ENCODE data around the gene POLRMT.

Gene POLRMT

DNA sequence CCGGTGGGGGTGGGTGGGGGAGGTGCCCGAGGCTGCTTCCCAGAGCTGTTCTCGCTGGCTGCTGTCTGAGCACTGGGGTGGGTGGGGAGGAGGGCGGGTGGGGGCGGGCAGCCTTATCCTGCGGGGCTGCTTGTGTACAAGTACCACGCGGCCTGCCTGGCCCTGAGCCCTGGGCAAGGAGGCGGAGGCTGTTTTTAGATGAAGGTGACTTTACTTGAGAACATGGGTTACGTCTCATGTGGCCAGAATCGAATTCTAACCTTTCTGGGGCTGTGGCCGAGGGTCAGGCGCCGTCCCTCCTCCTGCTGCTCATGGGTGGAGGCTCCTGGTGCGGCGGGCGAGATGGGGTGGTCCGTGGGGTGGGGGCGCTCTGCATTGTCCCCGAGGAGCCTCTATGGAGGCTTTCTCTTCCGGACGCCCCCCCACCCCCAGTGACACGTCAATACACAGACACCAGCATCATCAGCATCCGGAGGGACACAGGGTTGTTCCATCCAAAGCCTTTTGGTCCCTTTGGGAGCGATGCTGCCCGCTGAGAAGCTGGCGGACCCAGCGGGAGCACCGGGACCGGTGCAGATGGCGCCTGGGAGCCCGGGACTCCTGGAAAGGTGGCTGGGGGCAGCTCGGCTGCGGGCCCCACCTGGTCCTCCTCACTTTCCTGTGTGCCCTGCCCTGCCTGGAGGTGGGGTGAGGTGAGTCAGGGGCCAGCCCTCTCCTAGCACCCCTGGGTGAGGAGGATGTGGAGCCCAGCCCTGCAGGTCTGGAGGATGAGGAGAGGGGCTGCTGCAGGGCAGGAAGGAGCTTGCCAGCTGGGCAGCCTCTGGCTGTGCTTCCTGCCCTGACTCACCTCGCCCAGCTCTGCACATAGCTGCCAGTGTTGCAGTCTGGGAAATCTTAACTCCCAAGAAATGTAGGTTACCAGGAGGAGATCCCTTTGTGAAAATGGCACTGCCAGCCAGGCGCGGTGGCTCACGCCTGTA, 57.5 kb downstream of the POLRMT start:
- peaks cover 9% of the 10 kb centered on the region; the same call in 1 of the 2 replicates for H3K4me1 ChIP-seq (ENCODE audit: insufficient read depth, low read length)
- peak overlapping the region; percentile 56; the same call in 1 of the 2 replicates for H3K9ac ChIP-seq (ENCODE audit: low read depth, low read length)
- no peaks in the 10 kb centered on the region; the same call in 1 of the 2 replicates for H3K36me3 ChIP-seq (ENCODE audit: insufficient read depth, low read length)
- H3K9me3 ChIP-seq (ENCODE audit: control insufficient read depth, insufficient read depth, low read length): no peaks in the 10 kb centered on the region

GRCh38 chr19:574658-575526, 58.4 kb downstream of the POLRMT start:
- no peaks in the 10 kb centered on the region; the same call in 1 of the 2 replicates for H3K36me3 ChIP-seq (ENCODE audit: insufficient read depth, low read length)
- peak overlapping the region; percentile 56 for H3K9ac ChIP-seq (ENCODE audit: low read depth, low read length)
- no peaks in the 10 kb centered on the region; the same call in 1 of the 2 replicates for H3K9me3 ChIP-seq (ENCODE audit: control insufficient read depth, insufficient read depth, low read length)
- H3K4me1 ChIP-seq (ENCODE audit: insufficient read depth, low read length): peaks cover 9% of the 10 kb centered on the region; the same call in 1 of the 2 replicates

DNA sequence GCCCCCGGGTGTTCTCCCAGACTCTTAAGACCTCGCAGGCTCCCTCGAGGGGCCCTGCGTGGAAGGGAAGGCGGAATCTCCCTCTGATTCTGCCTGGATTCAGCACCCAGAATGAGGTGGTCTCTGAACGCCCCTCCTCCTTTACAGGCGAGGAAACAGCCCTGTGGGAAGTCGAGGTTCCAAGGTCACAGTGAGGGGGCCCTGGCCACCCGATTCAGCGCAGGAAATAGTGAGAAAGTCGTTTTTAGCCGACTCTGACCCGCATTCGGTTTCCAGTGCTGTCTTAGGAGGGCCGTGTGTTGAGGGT, 59.9 kb downstream of the POLRMT start:
- H3K9me3 ChIP-seq (ENCODE audit: control insufficient read depth, insufficient read depth, low read length): peaks cover 3% of the 10 kb centered on the region
- H3K4me1 ChIP-seq (ENCODE audit: insufficient read depth, low read length): peaks cover 9% of the 10 kb centered on the region; the same call in 1 of the 2 replicates
- no peaks in the 10 kb centered on the region; the same call in 1 of the 2 replicates for H3K36me3 ChIP-seq (ENCODE audit: insufficient read depth, low read length)
- H3K9ac ChIP-seq (ENCODE audit: low read depth, low read length): peak overlapping the region; percentile 88

DNA sequence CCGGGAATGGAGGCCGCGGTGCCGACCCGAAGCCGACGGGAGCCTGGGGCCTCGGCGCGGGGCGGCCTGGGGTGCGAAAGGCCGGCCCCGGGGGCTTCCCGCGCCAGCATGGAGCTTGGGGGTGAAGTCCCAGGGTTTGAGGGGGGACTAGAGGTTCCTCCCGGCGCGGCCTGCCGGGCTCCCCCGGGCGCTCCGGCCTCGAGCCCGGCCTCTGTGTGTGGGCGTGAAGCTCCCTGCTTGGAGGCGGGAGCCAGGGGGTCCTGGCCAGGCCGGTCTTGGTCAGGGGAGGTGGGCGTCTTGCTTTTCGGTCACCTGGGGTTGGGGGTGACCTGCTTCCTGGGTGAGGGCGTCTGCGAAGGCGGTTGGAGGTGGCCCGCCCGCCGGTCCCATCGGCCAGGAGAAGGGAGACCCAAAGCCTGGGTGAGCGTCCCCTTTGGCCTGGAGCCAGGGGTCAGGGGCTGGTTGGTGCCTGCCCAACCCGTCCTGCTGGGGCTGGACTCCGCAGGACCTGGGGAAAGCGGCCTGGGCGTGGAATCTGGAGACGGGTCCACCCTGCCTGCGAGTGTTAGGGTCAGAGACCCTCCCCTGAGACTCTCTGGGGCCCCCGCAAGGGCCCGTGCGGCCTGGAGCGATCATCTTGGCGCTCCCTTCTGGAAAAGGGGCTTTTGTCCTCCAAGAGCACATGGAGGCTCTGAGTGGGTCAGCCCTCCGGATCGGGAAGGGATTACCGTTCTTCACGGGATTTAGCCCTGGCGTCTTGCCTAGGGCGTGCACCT, 60.4 kb downstream of the POLRMT start:
- peaks cover 3% of the 10 kb centered on the region for H3K9me3 ChIP-seq (ENCODE audit: control insufficient read depth, insufficient read depth, low read length)
- H3K4me1 ChIP-seq (ENCODE audit: insufficient read depth, low read length): peaks cover 9% of the 10 kb centered on the region; the same call in 1 of the 2 replicates
- H3K9ac ChIP-seq (ENCODE audit: low read depth, low read length): peak overlapping the region; percentile 88
- H3K36me3 ChIP-seq (ENCODE audit: insufficient read depth, low read length): no peaks in the 10 kb centered on the region; the same call in 1 of the 2 replicates

DNA sequence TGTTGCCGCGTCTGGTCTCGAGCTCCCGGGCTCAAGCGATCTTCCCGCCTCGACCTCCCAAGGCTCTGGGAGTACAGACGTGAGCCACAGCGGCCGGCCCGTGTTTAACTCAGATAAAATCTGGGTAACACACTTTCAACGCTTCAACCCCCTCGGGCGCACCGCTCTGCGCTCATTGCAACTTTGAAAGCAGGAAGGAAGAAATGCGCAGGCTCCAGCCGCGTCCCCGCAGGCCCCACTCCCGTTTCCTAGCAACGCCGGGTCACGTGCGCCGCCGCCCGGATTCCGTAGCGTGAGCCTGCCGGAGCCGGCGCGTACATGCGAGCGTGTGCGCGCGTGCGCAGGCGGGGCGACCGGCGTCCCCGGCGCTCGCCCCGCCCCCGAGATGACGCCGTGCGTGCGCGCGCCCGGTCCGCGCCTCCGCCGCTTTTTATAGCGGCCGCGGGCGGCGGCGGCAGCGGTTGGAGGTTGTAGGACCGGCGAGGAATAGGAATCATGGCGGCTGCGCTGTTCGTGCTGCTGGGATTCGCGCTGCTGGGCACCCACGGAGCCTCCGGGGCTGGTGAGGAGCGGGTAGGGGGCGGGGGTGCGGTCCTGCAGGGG, 61.1 kb downstream of the POLRMT start, which contains the start of gene BSG:
Gene BSG, plus strand, starts transcription at position 457 of the 603 bp plus-strand sequence. Its CDS starts 39 bp downstream, at position 496.
- H3K36me3 ChIP-seq (ENCODE audit: insufficient read depth, low read length): no peaks in the 10 kb centered on the region; the same call in 1 of the 2 replicates
- peak within 1 kb of the TSS; percentile 88 for H3K9ac ChIP-seq (ENCODE audit: low read depth, low read length)
- H3K9me3 ChIP-seq (ENCODE audit: control insufficient read depth, insufficient read depth, low read length): peaks cover 3% of the 10 kb centered on the region
- peaks cover 9% of the 10 kb centered on the region; the same call in 1 of the 2 replicates for H3K4me1 ChIP-seq (ENCODE audit: insufficient read depth, low read length)

DNA sequence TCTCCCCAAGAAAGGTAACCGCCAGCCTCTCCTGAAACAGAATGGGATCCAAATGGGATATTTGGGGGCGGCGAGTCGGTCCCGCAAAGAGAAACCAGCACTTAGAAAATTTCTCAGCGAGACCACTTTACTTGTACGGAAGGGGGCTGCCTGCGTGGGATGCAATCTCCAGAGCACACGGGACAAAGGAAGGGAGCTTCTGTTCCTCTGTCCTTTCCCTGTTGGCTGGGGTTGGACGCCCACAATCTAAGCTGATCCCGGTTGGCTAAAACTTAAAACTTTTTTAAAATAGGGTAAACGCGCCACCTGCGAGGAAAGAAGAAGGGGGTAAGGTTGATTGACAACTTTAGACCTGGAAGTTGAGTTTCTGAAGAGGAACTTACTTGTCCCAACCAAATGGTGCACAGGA, 61.8 kb downstream of the POLRMT start:
- peaks cover 3% of the 10 kb centered on the region for H3K9me3 ChIP-seq (ENCODE audit: control insufficient read depth, insufficient read depth, low read length)
- peaks cover 9% of the 10 kb centered on the region; the same call in 1 of the 2 replicates for H3K4me1 ChIP-seq (ENCODE audit: insufficient read depth, low read length)
- peak overlapping the region; percentile 68 for H3K9ac ChIP-seq (ENCODE audit: low read depth, low read length)
- H3K36me3 ChIP-seq (ENCODE audit: insufficient read depth, low read length): no peaks in the 10 kb centered on the region; the same call in 1 of the 2 replicates

DNA sequence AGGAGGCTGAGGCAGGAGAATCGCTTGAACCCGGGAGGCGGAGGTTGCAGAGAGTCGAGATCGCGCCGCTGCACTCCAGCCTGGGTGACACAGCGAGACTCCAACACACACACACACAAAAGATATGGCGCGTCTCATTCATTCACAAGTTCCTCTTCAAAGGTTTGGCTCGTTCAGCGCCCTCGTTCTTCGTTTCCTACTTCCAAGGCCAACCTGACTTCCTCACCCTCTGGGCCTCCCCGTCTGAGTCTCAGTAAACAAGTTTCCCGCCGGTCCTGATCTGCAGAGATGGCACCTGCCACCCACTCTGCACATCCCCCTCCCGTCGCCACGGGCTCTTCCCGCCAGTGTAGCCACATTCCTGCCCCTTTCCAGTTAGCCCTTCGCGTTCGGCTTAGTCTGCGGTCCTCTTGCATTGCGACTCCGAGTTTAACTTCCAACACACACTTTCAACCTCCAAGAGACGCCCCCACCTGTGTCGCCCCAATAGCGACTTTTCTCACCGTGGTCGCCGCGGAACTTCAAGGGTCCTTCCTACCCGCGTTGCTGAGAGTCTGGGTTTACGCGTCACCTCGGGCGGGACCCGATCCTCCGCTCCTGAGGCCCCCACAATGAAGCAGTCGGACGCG, 62.3 kb downstream of the POLRMT start:
- peak overlapping the region; percentile 68 for H3K9ac ChIP-seq (ENCODE audit: low read depth, low read length)
- no peaks in the 10 kb centered on the region; the same call in 1 of the 2 replicates for H3K36me3 ChIP-seq (ENCODE audit: insufficient read depth, low read length)
- peaks cover 7% of the 10 kb centered on the region; the same call in 1 of the 2 replicates for H3K4me1 ChIP-seq (ENCODE audit: insufficient read depth, low read length)
- H3K9me3 ChIP-seq (ENCODE audit: control insufficient read depth, insufficient read depth, low read length): peaks cover 3% of the 10 kb centered on the region

DNA sequence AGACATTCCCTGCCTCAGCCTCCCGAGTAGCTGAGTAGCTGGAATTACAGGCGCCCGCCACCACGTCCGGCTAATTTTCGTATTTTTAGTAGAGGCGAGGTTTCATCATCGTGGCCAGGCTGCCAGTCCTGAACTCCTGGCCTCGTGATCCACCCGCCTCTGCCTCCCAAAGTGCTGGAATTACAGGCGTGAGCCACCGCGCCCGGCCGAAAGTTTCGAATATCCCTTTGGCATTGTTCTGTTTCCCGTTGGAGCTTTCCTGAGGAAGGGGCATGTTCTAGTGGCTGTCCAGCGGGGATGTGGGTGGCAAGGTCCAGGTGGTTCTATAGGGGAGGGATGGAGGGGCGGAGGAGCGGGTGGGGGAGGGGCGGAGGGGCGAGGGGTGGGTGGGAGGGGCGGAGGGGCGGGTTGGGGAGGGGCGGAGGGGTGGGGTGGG, 63.1 kb downstream of the POLRMT start:
- peaks cover 6% of the 10 kb centered on the region; the same call in 1 of the 2 replicates for H3K4me1 ChIP-seq (ENCODE audit: insufficient read depth, low read length)
- H3K36me3 ChIP-seq (ENCODE audit: insufficient read depth, low read length): no peaks in the 10 kb centered on the region
- H3K9ac ChIP-seq (ENCODE audit: low read depth, low read length): no peak overlapping the region
- peaks cover 3% of the 10 kb centered on the region for H3K9me3 ChIP-seq (ENCODE audit: control insufficient read depth, insufficient read depth, low read length)

DNA sequence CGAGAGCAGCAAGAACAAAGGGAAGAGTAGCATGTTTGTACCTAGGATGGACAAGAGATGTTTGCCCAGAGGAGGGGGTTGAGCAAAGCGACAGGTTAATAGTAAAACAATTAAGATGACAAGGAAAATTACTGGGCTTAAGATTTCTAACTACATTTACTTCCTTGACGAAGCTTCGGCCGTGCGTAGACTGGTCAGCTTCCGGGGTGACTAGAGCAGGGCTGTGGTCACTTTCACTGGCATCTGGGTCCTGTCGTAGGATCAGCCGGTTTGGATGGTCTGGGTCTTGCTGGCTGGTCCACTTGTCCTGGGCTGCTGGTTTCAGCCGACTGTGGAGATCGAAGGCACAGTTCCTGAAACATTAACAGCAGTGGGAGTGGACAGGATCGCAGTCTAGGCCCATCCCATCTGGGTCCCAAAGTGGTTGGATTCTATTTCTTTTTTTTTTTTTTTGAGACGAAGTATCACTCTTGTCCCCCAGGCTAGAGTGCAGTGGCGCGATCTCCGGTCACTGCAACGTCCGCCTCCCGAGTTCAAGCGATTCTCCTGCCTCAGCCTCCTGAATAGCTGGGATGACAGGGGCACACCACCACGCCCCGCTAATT, 65.9 kb downstream of the POLRMT start:
- Histone ChIP-seq H3K4me1 (ENCODE audit: insufficient read depth, low read length) (no peaks in the 10 kb centered on the region), H3K9me3 (ENCODE audit: control insufficient read depth, insufficient read depth, low read length) (peaks cover 3% of the 10 kb centered on the region), H3K9ac (ENCODE audit: low read depth, low read length) (no peak overlapping the region), H3K36me3 (ENCODE audit: insufficient read depth, low read length) (no peaks in the 10 kb centered on the region)
